Measurements from ENCODE around the gene ALDH3A1.
"Not testable (repeated sequence)": the region's sequence is repeated elsewhere in the genome, so short reads cannot be mapped to it uniquely, and the experiment has no call there.

Gene ALDH3A1

DNA sequence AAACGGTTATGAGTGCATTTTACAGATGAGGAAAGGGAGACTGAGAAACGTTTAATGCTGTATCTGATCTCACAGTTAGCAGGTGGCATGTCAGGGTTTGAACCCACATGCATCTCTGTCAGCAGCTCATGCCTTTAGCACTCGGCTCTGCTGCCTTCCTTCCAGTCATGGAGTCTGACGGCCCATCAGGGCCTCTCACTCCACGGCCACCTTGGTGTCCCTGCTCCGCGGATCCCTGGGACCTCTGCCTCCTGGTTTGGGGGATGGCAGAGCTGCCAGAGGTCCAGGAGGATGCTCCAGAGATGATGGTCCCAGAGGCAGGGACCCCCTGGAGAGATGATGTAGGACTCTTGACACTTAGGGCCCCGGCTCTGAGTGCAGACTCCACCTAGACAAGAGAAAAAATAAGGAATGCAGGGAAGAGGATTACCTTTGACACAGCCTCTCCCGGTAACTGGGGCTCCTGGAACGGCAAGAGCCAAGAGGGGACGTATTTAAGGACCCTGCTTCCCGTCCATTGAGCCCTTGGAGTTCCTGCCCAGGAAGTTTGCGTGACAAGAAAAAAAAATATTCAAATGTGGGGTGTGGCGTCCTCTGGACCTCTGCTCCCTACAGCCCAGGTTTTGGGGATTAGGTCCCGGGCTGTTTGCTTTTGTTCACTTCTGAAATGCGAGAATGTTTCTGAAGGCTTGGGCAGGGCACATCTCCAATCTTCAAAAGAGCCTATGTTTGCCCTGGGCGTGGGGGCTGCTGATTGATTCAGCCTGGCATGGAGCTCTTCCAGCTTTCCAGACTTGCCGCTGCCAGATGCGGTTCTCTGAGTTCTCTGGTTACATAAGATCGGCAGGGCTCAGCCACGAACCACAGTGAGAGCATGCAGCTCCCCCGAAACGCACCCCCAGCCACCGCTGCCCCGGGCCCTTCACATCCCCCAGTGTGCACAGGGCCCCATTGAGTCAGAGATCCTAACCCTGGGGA lies at the start of gene ALDH3A1:
ALDH3A1 (minus strand) TSS at position 470 of the 978 bp plus-strand sequence. CDS start 3,169 bp downstream, outside the sequence.
- no peak for DNase-seq

DNA sequence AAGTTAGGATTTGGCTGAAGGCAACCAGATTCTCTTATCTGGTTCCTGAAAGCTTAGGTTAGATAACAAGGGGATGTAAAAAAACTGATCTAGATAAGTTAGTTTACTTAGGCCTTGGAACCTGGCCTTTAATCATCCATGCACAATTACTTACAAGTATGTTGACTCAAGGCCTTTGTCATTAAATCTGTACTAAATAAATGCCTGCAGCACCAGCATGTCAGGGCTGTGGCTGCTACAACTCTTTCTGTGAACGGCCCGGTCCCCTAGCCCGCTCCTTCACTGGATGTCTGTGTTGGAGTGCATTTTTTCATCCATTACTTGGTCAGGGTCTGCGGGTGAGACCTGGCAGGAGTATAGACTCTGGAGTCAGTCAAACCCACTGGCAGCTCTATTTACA lies 48.4 kb upstream of the ALDH3A1 start:
- no peak for DNase-seq

DNA sequence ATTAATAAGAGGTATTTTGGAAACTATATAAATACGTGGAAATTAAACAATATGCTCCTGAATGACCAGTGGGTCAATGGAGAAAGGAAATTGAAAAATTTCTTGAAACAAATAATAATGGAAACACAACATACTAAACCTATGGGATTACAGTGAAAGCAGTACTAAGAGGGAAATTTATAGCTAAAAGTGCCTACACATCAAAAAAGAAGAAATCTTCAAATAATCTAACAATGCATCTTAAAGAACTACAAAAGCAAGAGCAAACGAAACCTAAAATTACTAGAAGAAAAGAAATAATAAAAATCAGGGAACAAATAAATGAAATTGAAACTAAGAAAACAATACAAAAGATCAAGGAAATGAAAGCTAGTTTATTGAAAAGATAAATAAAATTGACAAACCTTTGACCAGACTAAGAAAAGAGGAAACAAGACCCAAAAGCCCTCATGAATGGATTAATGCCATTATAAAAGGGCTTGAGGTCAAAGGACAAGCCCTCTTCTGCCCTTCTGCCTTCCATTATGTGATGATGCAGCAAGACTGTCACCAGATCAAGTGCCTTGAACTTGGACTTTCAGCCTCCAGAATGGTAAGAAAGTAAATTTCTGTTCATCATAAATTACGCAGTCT lies 43.9 kb upstream of the ALDH3A1 start:
- DNase-seq, result no peak

DNA sequence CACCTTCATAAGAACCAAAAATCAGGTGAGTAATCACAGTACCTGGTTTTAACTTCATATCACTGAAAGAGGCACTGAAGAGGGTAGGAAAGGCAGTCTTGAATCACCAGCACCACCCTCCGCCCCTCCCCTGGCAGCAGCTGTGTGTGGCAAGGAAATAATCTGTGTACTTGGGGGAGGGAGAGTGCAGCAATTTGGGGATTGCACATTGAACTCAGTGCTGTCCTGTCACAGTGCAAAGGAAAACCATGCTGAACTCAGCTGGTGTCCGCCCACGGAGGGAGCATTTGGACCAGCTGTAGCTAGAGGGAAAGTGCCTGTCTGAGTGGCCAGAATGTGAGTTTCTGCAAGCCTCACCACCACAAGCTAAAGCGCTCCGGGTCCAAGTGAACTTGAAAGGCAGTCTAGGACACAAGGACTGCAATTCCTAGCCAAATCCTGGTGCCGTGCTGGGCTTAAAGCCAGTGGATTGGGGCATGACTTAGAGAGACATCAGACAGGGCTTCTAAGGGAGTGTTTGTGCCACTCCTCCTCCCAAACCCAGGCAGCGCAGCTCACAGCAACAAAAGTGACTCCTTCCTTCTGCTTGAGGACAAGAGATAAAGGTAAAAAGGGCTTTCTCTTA lies 39.7 kb upstream of the ALDH3A1 start:
- DNase-seq, result no peak

DNA sequence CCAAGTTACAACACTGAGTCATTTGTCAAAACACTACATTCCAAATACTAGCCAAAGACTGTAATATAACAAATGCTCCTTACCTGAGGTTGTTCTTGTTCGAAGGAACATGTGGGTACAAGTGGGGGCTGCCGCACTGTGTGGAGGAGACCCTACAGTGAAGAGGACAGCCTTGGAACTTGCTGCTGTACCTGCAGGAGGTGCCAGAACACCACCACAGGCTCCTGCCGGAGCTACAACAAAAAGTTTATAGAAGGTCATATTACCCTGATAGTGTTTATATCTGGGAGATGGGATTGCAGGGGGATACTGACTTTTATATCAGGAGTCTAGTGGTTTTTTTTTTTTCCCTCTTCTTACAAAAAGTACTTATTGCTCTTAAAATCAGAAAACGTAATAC lies 37.8 kb upstream of the ALDH3A1 start:
- no peak for DNase-seq

DNA sequence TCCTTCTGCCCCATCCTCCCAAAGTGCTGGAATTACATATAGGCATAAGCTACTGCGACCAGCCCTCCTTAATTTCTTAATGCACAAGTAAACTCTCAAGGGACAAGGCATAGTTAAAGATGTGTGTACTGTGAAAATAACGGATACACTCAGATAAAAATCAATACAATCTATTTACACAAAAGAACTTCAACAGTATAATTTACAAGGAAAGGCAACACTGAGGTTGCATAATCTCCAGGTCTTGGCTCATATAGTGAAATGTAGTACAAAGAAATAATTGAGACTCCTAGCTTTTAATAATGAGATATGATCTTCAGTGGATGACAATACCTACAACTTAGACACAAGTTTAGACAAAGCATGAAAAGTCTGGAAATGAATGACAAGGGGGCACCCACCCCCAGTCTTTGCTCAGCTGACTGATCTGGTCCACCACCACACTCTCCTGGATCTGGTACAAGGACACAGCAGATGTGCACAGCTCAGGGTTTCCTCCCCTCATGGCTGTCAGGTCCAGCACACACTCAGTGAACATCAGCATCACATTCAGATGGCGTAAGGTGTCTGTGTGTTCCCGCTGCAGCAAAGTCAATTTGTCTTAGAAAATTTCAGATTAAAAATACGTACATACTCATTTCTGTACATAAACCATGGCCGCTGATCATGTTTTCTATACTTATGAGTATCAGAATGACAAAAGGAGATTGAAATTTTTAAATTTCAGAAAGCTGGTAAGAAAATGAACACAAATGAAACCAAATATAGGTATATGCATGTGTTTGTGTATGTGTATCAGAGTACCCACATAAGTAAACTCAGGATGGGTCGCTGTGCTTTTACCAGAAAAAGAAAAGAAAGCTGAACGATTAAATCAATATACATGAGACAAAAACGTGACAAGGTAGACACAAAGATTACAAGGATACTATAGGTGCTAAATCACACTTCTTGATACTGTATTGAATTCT lies 33.7 kb upstream of the ALDH3A1 start:
- no peak for DNase-seq

DNA sequence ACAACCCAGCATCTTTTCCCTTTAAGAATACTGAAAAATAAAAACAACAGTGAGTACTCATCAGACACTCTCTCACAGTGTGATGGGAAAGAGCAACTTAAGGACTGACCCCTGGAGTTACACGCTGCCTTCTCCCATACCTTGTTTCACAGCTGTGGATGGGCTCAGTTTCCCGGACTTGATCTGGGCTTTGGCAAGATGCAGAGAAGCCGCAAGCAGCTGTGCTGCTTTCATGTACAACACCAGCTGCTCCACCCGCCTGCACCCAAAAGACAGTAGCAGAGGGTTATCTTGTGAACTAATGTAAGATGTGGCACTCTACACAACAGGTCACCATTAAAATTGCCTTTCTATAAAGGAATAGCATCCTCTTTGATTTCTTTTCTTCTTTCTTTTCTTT lies 32.7 kb upstream of the ALDH3A1 start:
- no peak for DNase-seq

DNA sequence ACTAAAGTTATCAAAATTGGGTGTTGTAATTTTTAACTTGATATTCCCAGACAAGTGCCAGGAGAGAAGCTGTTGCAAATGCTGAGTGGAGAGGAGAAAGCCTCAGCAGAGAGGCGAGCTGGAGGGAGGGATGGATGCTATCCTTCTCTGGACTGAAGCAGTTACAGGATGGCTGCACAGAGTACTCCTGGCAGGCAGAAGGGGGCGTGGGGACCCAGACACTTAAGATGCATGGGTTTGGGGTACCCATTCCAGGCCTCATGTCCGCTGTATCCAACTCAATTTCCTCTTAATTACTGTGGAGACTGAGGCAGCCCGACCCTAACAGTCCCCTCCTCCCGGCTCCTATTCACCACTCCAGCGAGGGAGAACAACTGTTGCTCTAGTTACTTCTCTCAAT lies 25.4 kb upstream of the ALDH3A1 start:
- no peak for DNase-seq

DNA sequence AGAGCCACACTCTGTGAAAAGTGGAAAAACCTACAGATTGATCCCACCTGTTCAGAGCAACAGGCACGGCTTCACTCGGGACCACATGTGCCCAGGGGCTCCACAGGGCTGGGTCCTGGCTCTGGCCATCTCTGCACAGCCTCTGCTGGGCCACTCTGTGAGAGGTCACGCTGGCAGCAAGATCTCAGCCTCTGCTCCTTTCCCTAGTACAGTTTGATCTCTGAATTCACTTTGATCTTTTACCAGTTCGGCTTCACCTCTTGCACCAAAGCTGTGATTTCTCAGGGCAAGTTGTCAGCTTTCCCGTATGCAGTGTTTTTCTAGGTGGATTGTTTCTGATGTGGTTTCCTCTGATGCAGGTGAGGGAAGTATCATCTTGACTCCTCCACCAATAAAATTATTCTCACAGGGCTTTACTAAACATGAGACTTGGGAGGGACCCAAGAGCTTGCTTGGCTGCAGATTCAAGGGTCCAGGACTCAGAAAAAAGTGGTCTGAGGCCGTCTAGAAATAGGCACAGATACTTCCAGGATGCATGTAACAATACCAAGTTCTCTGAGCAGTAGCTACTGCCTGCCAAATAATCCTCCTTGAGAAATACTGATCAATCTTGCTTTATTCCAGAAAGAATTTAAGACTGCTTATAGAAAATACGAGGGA lies 24.0 kb upstream of the ALDH3A1 start:
- no peak for DNase-seq

DNA sequence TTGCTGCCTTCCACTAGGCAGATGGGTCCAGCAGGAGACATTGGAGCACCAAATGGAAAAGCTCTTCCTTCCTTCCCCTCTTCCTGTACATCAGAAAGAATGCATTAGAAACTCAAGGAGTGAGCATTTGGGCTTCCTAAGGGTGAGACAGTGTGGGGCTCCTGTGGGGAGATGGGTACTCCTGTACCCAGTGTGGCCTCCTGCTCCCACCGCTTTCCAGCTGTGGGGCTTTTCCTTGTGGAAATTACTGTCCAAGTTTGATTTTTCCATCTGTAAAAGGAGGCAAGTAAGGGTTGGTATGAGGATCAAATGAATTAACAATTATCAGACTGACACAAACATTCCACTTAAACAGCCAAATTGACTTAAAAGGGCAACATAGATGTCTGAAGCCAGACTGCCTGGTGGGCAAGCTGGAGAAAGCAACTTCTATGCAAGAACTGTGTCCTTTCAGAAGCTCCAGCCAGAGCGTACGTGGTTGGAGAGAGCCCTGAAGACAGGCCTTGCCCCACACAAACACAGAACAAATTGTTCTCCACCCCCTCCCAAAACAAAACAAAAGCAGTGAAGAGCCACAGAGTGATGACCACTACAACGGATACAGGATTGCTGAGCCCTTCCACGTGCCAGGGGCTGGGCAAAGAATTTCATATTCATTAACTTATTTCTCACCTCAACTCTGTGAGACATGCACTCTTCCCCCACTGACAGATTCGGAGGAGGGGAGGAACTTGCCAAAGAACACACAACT lies 23.1 kb upstream of the ALDH3A1 start:
- DNase-seq, result no peak

DNA sequence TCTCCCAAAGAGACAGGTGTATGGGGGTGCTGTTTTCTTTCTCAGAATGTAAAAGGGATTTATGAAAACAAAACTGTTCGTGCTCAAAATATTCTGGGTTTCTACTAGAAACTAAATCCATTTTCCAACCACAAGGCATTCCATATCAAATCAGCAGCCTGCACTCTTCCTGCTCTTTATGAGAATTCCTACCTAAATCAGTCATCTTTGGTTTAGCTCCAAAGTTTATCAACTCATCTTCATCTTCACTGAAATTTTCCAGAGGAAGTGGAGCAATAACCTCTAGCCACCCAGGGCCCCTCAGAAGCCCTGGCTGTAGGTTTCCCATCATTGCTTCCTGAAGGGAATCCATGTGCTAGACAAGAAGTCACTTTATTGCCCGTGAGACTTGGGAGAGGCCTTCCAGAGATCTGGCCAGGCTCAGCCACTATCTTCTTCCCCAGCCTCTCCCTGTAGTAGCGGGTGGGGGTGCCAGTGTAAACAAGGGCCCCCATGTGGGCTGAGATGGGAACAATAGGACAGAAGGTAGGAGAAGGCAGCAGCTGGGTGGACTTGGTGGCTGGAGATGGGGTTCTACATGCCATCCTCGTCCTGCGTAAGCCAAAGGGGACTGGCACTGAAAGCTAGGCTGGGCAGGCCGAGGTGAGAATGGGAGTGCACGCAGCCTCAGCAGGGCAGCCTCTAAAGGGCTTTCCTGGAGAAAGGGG lies 22.0 kb upstream of the ALDH3A1 start:
- DNase-seq, result no peak

DNA sequence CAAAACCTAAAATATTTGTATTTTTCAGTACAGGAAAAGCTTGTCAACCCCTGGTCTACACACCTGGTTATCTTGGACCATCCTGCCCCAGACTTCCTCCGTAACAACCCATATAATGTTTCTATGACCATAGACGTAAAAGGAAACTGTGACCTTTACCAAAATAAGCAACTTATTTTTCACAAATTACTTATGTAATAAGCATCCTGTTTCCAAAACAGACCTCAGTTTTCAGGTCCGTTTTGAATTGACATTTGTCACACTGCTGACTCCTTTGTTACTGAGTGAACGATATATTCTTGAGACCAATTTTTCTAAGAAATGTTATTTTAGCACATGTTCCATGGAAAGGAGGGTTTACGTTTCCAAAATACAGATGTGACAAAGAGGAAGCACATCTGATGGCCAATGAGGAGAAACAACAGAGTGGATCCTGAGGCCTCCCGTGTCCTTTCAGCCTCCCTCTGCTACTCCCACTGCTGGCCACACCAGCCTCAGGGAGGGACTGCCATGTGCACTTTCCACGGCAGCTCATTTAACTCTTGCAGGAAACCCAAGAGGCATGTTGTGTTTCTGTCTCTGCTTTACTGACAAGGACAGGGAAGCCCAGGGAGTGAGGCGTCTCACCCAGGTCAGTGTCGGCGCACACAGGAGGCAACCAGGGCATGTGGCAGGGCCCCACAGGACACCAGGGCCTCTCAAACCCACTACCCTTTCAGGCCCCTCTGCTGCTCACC lies 20.1 kb upstream of the ALDH3A1 start:
- no peak for DNase-seq

DNA sequence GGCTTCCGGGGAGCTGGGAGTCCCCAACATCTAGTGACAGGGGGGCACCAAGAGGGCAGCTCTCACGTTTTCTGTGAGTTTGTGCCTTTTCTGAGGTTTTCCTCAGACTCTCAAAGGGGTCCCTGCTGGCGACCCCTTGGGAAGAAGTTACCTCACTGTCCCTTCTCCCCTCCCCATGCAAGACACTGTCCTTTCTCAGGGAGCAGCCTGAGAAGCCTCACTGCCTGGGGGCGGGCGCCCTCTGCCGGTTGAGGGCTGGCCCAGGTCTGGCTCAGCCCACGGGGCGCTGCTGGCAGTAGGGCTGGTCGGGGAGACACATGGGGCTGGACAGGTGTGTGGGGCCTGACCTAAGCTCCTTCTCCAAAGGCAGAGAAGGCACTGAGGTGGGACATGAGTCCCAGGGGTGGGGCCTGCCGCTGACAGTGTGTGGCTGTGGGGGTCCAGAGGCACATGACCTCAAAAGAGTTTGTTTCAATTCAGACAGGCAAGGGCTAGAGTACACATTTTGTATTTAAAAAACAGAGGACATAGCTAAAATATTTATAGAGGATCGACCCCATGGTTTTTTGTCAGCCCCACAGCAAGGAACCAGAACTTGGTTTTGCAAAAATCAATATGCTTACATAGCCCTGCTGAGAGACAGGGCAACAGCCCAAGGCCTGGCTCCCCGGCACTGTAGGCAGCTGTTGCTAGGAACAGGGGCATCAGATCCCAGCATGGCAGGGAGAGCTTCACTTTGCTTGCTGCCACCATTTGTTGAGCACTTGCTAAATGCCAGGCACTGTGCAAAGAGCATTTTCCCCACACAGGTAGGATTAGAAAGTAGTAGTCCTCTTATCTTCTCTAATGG lies 18.5 kb upstream of the ALDH3A1 start:
- DNase-seq, result peak; percentile 77

DNA sequence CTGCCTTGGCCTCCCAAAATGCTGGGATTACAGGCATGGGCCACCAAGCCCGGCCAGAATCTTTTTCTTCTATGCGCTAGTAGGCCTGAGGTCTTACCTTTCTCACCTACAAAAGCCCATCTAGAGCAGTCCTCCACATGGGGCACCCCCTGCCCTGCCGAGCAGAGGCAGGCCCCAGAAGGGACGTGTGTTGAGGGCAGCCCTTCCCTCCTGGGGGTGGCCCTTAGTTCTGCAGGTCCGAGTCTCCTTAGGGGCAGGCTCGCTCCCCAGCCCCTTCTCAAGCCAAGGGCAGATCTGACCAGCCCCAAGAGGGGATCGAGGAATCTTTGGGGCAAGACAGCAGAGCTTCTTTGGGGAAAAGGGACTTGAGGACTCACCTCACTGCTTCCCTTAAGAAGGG lies 17.9 kb upstream of the ALDH3A1 start:
- DNase-seq, result no peak

DNA sequence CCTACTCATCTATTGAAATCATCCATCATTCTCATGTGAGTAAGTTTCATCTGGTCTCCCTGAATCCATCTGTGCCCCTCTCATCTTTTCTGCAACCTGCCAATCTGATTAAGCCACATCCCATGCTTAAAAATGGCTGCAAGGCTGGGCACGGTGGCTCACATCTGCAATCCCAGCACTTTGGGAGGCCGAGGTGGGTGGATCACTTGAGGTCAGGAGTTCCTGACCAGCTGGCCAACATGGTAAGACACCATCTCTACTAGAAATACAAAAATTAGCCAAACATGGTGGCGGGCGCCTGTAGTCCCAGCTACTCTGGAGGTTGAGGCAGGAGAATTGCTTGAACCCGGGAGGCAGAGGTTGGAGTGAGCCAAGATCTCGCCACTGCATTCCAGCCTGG lies 15.9 kb upstream of the ALDH3A1 start:
- not testable (repeated sequence) for DNase-seq

DNA sequence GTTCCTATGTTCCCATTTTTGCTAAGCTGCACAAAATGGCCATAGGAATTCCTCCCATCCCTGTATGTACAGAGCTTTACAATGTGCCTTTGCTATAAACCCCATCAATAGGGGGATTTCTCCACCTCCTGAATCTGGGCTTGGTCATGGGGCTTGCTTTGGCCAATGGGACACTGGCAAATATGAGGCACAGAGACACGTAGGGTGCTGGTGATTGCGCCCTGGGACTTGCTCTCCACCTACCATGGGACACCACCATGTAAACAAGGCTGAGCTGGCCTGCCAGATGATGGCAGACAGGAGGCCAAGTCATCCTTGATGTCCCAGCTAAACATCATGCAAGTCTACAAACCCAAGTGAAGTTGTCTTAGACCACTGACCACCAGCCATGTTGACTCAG lies 15.3 kb upstream of the ALDH3A1 start:
- DNase-seq, result no peak

DNA sequence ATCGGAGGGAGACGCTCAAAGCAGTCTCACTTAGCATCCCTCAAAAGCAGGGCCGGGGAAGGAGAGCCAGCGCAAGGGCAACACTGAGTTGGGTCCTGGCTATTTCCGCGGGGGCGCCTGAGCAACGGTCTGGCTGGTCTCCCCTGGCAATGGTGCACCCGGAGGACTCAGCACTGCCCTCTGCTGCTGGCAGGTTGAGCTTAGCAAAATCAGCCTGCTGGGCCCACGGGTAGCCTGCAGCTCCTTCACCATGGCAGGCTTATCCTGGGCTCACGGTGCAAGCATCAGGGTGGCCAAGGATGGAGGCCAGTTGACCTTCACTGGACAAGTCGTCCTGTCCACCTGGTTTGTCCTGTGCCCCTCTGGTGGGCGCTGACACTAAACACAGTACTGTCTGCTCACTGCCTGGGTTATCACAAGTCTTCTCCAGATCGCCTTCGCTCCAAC lies 14.4 kb upstream of the ALDH3A1 start:
- peak; percentile 93 for DNase-seq

DNA sequence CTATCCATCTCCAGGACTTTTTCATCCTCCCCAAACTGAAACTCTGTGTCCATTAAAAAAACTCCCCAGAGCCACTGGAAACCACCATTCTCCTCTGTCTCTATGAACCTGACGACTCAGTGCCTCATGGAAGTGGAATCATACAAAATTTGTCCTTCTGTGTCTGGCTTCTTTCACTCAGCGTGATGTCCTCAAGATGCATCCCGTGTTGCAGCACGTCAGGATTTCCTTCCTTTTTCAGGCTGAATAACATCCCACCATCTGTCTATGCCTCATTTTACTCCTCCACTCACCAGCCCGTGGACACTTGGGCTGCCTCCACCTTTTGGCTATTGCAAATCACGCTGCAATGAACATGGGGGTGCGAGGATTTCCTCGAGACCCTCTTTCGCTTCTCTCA lies 12.6 kb upstream of the ALDH3A1 start:
- DNase-seq, result no peak
